Prostate gland (tissue), 2 donors: ENCODE results near the gene CYP19A1.

Experiments
- POLR2A ChIP-seq: fragments of 450-650 bp; IDR thresholded peaks from one replicate; pipeline ENCODE4 v1.6.1; 2016; ENCODE audit warnings: antibody characterized with exemption, mild to moderate bottlenecking
- POLR2AphosphoS5 ChIP-seq: sonication (generic); formaldehyde crosslinking; IDR thresholded peaks from one replicate; pipeline ENCODE4 v1.6.1; 2017; ENCODE audit warnings: antibody characterized with exemption
- TF ChIP-seq, protein P1 (sequence below), 4 experiments: fragments of 200-600 bp in 2 of 4; fragments of 450-650 bp in 2 of 4; sonication (generic) in 2 of 4; IDR thresholded peaks; 1 replicate in 3 of 4; 2 replicates in 1 of 4; pipeline ENCODE4 v1.5.1; 2016 to 2019; ENCODE audit warnings: antibody characterized with exemption in 4 of 4, mild to moderate bottlenecking in 2 of 4, moderate library complexity in 2 of 4

DNA sequence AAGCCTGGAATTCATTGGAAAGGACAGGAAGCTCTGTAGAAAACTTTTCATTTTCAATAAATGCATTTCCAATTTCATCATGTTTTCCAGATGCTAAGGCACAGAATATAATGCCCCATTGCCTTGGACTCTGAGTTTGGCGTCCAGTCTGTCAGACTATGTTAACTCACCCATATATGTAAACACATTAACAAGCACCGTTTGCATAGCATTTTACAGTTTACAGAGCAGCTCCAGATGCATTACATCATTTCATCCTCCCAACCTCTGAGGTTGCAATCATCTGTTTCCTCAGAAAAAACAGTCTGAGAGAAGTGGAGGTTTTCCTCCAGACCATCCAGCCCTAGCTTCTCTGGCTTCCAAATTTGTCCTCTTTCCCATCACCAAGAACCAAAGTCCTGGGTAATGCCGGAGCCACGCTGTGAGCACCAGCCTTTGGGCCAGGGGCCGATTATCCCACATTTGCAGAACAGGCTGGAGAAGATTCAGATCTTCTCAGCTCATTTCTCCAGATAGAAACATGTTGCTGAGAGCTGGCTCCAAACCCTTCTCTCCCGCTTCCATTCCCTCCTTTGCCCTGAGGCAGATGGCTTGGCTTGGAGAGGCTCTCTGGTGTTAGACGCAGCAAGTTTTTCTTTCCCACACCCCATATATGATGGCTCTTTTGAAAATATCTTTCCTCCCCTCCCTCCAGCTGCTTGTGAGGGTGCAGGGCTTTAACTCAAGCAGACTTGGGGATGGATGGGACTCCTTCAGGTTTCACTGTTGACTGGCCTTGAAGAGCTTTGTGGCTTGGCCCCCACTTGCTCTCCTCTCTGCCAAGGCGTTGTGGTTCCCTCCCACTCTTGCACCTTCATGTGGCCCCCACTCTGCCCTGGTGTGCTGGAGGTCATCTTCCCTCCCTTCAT is 26.0 kb downstream of the CYP19A1 start:
- TF ChIP-seq, protein P1, sequence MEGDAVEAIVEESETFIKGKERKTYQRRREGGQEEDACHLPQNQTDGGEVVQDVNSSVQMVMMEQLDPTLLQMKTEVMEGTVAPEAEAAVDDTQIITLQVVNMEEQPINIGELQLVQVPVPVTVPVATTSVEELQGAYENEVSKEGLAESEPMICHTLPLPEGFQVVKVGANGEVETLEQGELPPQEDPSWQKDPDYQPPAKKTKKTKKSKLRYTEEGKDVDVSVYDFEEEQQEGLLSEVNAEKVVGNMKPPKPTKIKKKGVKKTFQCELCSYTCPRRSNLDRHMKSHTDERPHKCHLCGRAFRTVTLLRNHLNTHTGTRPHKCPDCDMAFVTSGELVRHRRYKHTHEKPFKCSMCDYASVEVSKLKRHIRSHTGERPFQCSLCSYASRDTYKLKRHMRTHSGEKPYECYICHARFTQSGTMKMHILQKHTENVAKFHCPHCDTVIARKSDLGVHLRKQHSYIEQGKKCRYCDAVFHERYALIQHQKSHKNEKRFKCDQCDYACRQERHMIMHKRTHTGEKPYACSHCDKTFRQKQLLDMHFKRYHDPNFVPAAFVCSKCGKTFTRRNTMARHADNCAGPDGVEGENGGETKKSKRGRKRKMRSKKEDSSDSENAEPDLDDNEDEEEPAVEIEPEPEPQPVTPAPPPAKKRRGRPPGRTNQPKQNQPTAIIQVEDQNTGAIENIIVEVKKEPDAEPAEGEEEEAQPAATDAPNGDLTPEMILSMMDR (IDR thresholded peaks at IDR 0.05): no peak
- no peak for TF ChIP-seq POLR2AphosphoS5
- no peak for TF ChIP-seq POLR2A
